Measurements from ENCODE around the gene ZNF90. TPM values are rescaled to one million over a fixed set of nuclear protein-coding genes. Genes with fewer than 3 reads are reported as not detected.
"Not testable (repeated sequence)": the region's sequence is repeated elsewhere in the genome, so short reads cannot be mapped to it uniquely, and the experiment has no call there.

The ZNF90 gene
- total RNA-seq, 4 donors from 2014 or later = 0.22 to 0.42 TPM; not detected in 2

GRCh38 chr19:20039203-20039723 lies 38.5 kb upstream of the ZNF90 start, which contains the start of gene ZNF682:
Gene ZNF682 (minus strand): TSS chr19:20039505. CDS start chr19:20039345, 160 bp downstream.
- no peaks in the 10 kb centered on the region for H3K36me3 ChIP-seq
- H3K4me3 ChIP-seq = peak within 1 kb of the TSS; percentile 63 to 73 (median 69)
- TF ChIP-seq POLR2A (IDR thresholded peaks at IDR 0.05) (peak in 1 of 2 donors; percentile 11), CTCF (IDR thresholded peaks at IDR 0.05 in 4 of 5, conservative IDR thresholded peaks at IDR 0.05 in 1 of 5) (no peak)
- peaks cover 9% of the 10 kb centered on the region in 2 donors for H3K4me1 ChIP-seq
- H3K27me3 ChIP-seq = no peaks in the 10 kb centered on the region
- peak within 1 kb of the TSS; percentile 40 to 82 (median 60) for H3K27ac ChIP-seq
- DNase-seq = peak; percentile 82 to 84
- intact Hi-C loops (cut with DNase I; ENCODE audit: low total_unique reads) = loop anchor here (2.0 kb wide), 1 partner anchor 262 kb away; no protein-coding TSS in a partner anchor
- in situ Hi-C loops (cut with MboI; ENCODE audit: low sequenced_read_pairs in 4 of 4) = no loop called here
- no peaks in the 10 kb centered on the region for H3K9me3 ChIP-seq
- peak; percentile 99 for ATAC-seq

GRCh38 chr19:20044663-20045062 lies 33.1 kb upstream of the ZNF90 start:
- Histone ChIP-seq H3K4me3 (no peak overlapping the region), H3K27ac (peak overlapping the region in 1 of 4 donors; percentile 48), H3K9me3 (no peaks in the 10 kb centered on the region), H3K27me3 (no peaks in the 10 kb centered on the region), H3K36me3 (no peaks in the 10 kb centered on the region), H3K4me1 (peaks cover 0 to 2% of the 10 kb centered on the region in 2 donors)
- in situ Hi-C loops (cut with MboI; ENCODE audit: low sequenced_read_pairs in 4 of 4) (no loop called here), intact Hi-C loops (cut with DNase I; ENCODE audit: low total_unique reads) (no loop called here)
- DNase-seq = peak in 1 of 2 donors; percentile 9
- ATAC-seq = peak in 1 of 2 donors; percentile 87
- no peak for TF ChIP-seq POLR2A (IDR thresholded peaks at IDR 0.05)
- TF ChIP-seq CTCF (IDR thresholded peaks at IDR 0.05 in 4 of 5, conservative IDR thresholded peaks at IDR 0.05 in 1 of 5) = no peak

- H3K36me3 ChIP-seq; ATAC-seq; H3K27ac ChIP-seq; intact Hi-C loops (cut with DNase I; ENCODE audit: low total_unique reads); H3K9me3 ChIP-seq; H3K4me3 ChIP-seq; DNase-seq; H3K4me1 ChIP-seq; in situ Hi-C loops (cut with MboI; ENCODE audit: low sequenced_read_pairs in 4 of 4); H3K27me3 ChIP-seq: not testable (repeated sequence)
These were observed 32.1 kb upstream of the ZNF90 start for GRCh38 chr19:20045742-20046141.

GRCh38 chr19:20051841-20052768 lies 25.7 kb upstream of the ZNF90 start:
- in situ Hi-C loops (cut with MboI; ENCODE audit: low sequenced_read_pairs in 4 of 4) = no loop called here
- Histone ChIP-seq H3K27me3 (no peaks in the 10 kb centered on the region), H3K27ac (peak overlapping the region; percentile 49 to 82 (median 64)), H3K4me3 (peak overlapping the region; percentile 51 to 70 (median 62)), H3K4me1 (peaks cover 0 to 3% of the 10 kb centered on the region in 2 donors), H3K9me3 (no peaks in the 10 kb centered on the region), H3K36me3 (no peaks in the 10 kb centered on the region)
- DNase-seq (peak; percentile 85 to 86), ATAC-seq (peak; percentile 98 to 100)
- intact Hi-C loops (cut with DNase I; ENCODE audit: low total_unique reads) = loop anchor here (5.0 kb wide), 1 partner anchor 275 kb away; no protein-coding TSS in a partner anchor
- TF ChIP-seq CTCF (IDR thresholded peaks at IDR 0.05 in 4 of 5, conservative IDR thresholded peaks at IDR 0.05 in 1 of 5) (no peak), POLR2A (IDR thresholded peaks at IDR 0.05) (peak in 1 of 2 donors; percentile 28)

- in situ Hi-C loops (cut with MboI; ENCODE audit: low sequenced_read_pairs in 4 of 4); ATAC-seq; H3K27me3 ChIP-seq; H3K27ac ChIP-seq; H3K36me3 ChIP-seq; H3K4me1 ChIP-seq; H3K9me3 ChIP-seq; intact Hi-C loops (cut with DNase I; ENCODE audit: low total_unique reads); DNase-seq; H3K4me3 ChIP-seq: not testable (repeated sequence)
These were observed 19.1 kb upstream of the ZNF90 start for GRCh38 chr19:20058738-20059137.
